BLaER1 (cell line): ENCODE results near the gene VSIG4.

Experiments used
- H3K27ac ChIP-seq: shearing (Covaris generic); formaldehyde crosslinking; 2 replicates; pipeline ENCODE4 v1.8.1; 2022
- H3K27me3 ChIP-seq: shearing (Covaris generic); formaldehyde crosslinking; 2 replicates; pipeline ENCODE4 v1.8.1; 2022
- H3K36me3 ChIP-seq: shearing (Covaris generic); formaldehyde crosslinking; 2 replicates; pipeline ENCODE4 v1.8.1; 2022
- H3K4me1 ChIP-seq: shearing (Covaris generic); formaldehyde crosslinking; 2 replicates; pipeline ENCODE4 v1.8.1; 2022
- H3K4me2 ChIP-seq: shearing (Covaris generic); formaldehyde crosslinking; 2 replicates; pipeline ENCODE4 v1.8.1; 2022
- H3K4me3 ChIP-seq: shearing (Covaris generic); formaldehyde crosslinking; 2 replicates; pipeline ENCODE4 v1.8.1; 2022
- H3K9ac ChIP-seq: shearing (Covaris generic); formaldehyde crosslinking; 2 replicates; pipeline ENCODE4 v1.8.1; 2022
- H3K9me3 ChIP-seq: shearing (Covaris generic); formaldehyde crosslinking; 2 replicates; pipeline ENCODE4 v1.8.1; 2022
- H4K20me1 ChIP-seq: shearing (Covaris generic); formaldehyde crosslinking; 2 replicates; pipeline ENCODE4 v1.8.1; 2022
- Cebpa-rat ChIP-seq: shearing (Covaris generic); IDR thresholded peaks from 2 replicates; pipeline ENCODE4 v1.8.1; 2022

Gene VSIG4

GRCh38 chrX:66019974-66020373 is 19.9 kb downstream of the VSIG4 start:
- Histone ChIP-seq H3K4me1 (peaks cover 76% of the 10 kb centered on the region), H3K9me3 (no peaks in the 10 kb centered on the region)

DNA sequence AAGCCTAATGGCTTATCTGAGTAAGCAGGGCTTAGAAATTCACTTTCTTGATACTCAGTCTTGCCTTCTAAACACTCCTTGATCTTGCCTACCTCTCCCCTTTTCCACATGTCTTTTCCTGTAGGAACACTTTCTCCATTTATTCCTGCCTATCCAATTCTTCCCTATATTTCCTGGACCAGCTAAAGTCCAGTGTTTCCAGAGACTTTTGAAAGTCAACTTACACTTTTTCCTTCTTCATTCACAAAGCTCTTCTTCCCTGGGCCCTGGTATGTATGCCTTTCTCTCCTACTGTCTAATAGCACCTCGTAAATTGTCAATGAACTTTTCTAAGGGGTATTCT is 20.6 kb downstream of the VSIG4 start:
- H3K9me3 ChIP-seq, result no peaks in the 10 kb centered on the region
- no peak overlapping the region for H3K9ac ChIP-seq
- peaks cover 26% of the 10 kb centered on the region for H3K27me3 ChIP-seq
- no peak overlapping the region for H3K4me3 ChIP-seq
- no peak overlapping the region for H3K27ac ChIP-seq
- H3K4me1 ChIP-seq, result peaks cover 79% of the 10 kb centered on the region
- H3K36me3 ChIP-seq, result no peaks in the 10 kb centered on the region
- TF ChIP-seq Cebpa-rat, result no peak
- H3K4me2 ChIP-seq, result no peak overlapping the region
- no peaks in the 10 kb centered on the region for H4K20me1 ChIP-seq

More at GRCh38 chrX:66019974-66020373, 19.9 kb downstream of the VSIG4 start:
- no peaks in the 10 kb centered on the region for H3K36me3 ChIP-seq
- no peak overlapping the region for H3K27ac ChIP-seq
- TF ChIP-seq Cebpa-rat, result no peak
- no peak overlapping the region for H3K9ac ChIP-seq
- H4K20me1 ChIP-seq, result no peaks in the 10 kb centered on the region
- H3K27me3 ChIP-seq, result peaks cover 32% of the 10 kb centered on the region
- no peak overlapping the region for H3K4me2 ChIP-seq
- H3K4me3 ChIP-seq, result no peak overlapping the region

DNA sequence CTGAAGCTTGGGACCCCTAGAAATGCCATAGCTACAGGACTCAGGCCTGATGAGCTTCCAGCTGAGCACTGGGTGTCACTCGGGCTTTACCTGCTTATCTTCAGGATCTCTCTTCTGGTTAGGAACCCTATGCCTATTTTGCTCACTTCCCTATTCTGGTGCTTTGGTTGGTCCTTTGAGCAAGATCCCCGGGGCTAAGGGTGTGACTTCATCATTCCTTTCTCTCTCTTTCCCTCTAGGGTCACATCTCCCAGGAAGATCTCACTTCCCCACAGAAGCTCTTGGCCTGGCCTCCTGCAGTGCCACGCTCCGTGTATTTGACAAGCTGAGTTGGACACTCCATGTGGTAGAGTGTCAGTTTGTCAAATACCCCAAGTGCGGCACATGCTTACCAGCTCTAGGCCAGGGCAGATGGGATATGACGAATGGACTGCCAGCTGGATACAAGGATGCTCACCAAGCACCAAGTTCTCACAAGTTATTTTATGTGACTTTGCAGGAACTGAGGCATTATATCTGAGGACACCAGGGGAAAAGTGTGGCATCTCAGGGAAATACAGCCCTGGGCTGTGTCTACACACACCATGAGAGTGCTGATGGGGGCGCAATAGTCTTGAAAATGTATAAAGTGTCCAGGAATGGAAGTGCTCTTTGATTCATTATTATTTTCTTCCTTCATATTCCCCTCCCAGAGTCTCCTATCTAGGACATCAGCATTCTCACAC is 21.1 kb downstream of the VSIG4 start:
- Histone ChIP-seq H3K4me3 (no peak overlapping the region), H3K4me2 (no peak overlapping the region; the same call in 1 of the 2 replicates), H3K27me3 (peaks cover 26% of the 10 kb centered on the region), H4K20me1 (no peaks in the 10 kb centered on the region), H3K9me3 (no peaks in the 10 kb centered on the region), H3K27ac (no peak overlapping the region), H3K4me1 (peaks cover 79% of the 10 kb centered on the region), H3K9ac (no peak overlapping the region), H3K36me3 (no peaks in the 10 kb centered on the region)
- TF ChIP-seq Cebpa-rat, result no peak

- H3K4me1 ChIP-seq, result peaks cover 79% of the 10 kb centered on the region
- peak overlapping the region; percentile 5; the same call in 1 of the 2 replicates for H3K27ac ChIP-seq
- peak overlapping the region; percentile 27 for H3K4me2 ChIP-seq
- H3K27me3 ChIP-seq, result peaks cover 28% of the 10 kb centered on the region
- no peak overlapping the region for H3K4me3 ChIP-seq
- TF ChIP-seq Cebpa-rat, result no peak
- H3K9me3 ChIP-seq, result no peaks in the 10 kb centered on the region
- no peak overlapping the region for H3K9ac ChIP-seq
- no peaks in the 10 kb centered on the region for H4K20me1 ChIP-seq
- H3K36me3 ChIP-seq, result no peaks in the 10 kb centered on the region
Measured at GRCh38 chrX:66017659-66018170, 22.2 kb downstream of the VSIG4 start.

DNA sequence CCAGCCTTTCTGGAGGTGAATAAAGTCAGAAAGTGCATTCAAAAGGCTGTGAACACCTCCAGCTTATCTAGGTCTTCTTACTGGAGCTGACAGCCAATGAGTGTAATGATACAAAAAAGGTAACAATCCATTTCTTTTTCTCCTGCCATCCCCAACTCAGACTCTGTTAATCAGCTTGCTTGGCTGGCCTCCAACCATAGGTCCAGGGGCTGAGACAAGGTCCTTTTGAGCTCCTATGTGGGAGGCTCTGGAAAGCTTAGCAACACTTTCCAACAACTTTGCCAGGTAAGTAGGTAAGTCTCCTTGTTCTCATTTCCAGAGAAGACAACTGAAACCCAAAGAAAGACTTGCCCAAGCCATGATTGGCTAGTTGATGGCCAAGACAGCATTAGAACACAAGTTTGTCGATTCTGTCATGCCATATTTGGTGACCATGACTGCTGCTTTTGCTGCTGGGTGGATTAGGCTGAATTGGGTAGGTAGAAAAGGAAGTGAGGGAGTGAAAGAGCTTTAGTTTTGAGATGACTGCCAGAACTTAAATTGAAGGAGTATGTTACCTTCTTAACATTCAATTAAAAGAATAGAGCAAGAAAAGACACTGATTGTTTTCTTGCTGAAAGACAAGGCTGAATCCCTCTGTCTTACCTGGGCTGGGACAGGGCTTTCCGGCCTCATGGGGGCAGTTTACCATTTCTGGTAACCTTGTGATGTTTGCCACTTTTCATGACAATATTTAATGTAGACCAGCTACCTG is 22.8 kb downstream of the VSIG4 start:
- Histone ChIP-seq H3K4me3 (no peak overlapping the region), H3K4me2 (peak overlapping the region; percentile 27), H3K27me3 (peaks cover 28% of the 10 kb centered on the region), H3K9me3 (no peaks in the 10 kb centered on the region), H3K9ac (no peak overlapping the region), H3K27ac (peak overlapping the region; percentile 87; the same call in 1 of the 2 replicates), H3K4me1 (peaks cover 84% of the 10 kb centered on the region), H4K20me1 (no peaks in the 10 kb centered on the region), H3K36me3 (no peaks in the 10 kb centered on the region)
- no peak for TF ChIP-seq Cebpa-rat

DNA sequence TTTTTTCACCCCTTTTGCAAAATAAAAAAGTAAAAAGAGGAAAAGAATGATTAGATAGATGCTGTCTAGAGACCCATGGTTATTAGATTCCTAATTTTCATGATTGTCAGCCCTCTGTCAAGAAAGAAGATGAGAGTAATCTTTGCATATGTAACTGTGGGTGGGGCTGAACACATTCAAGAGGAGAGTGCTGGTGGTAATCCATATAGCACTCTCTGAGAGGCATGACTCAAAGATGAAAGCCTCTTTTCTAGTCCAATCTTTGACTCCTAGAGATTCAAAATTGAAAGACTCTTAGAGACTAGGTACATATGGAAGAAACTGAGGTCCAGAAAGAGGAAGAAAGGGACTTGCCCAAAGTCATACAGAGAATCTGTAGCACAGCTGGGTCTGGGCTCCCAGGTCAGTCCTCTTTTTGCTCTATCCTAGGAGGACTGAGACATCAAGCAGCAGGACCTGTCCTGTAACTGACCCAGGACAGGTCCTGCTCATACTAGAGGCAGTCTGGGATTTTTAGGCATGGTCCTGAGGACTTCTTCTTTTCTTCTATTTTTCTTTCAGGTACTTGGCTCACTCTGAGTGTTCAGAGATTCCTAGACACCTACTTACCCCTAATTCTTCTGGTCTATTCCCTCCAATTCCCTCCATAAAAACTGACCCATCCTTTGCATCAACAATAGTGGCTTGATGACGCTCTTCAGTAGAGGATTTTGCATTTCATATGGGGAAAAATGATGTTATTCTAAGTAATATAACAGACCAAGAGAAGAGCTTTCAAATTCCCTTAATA is 23.8 kb downstream of the VSIG4 start:
- Histone ChIP-seq H3K4me3 (no peak overlapping the region), H3K9me3 (no peaks in the 10 kb centered on the region), H3K27ac (peak overlapping the region; percentile 87), H3K4me1 (peaks cover 83% of the 10 kb centered on the region), H3K27me3 (peaks cover 26% of the 10 kb centered on the region), H3K36me3 (no peaks in the 10 kb centered on the region), H4K20me1 (no peaks in the 10 kb centered on the region), H3K9ac (no peak overlapping the region; the same call in 1 of the 2 replicates), H3K4me2 (peak overlapping the region; percentile 85)
- no peak for TF ChIP-seq Cebpa-rat

DNA sequence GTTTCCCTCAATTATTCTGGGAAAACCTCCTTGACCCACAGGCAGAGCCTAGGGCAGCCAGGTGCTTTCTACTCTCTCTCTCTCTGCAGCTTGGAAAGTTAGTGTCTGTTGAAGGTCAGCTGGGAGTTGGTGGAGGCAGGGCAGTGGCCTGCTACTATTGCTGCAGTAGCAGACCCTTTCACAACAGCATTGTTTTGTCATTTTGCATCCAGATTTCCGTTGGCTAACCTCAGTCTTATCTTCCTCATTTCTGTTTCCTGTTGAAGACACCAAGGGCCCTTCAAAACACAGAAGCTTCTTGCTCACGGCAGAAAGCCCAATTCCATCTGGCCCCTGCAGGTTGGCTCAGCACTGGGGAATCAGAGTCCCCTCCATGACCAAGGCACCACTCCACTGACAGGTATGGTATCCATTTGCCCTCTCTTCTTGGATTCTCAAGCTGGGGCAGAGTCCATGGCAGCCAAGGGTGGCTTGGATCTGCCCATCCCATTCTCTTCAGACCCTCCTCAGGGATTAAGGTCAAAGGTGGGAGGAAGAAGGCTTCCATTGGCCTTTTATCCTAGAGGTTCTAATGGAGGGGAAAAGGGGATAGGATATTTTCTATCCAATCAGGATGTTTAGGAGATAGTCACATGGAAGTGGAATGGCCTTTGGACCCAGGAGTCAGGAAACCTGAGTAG is 24.6 kb downstream of the VSIG4 start:
- no peaks in the 10 kb centered on the region for H3K9me3 ChIP-seq
- 0 out of 2 replicates have a peak overlapping the region, but pooled peaks have one; percentile 36 for H3K4me3 ChIP-seq
- peak overlapping the region; percentile 56 for H3K9ac ChIP-seq
- peaks cover 19% of the 10 kb centered on the region for H3K27me3 ChIP-seq
- peak overlapping the region; percentile 87 for H3K27ac ChIP-seq
- no peaks in the 10 kb centered on the region for H3K36me3 ChIP-seq
- H3K4me1 ChIP-seq, result peaks cover 75% of the 10 kb centered on the region
- peak overlapping the region; percentile 85 for H3K4me2 ChIP-seq
- peak; percentile 91 for TF ChIP-seq Cebpa-rat
- H4K20me1 ChIP-seq, result no peaks in the 10 kb centered on the region

GRCh38 chrX:66014556-66014955 is 25.3 kb downstream of the VSIG4 start:
- H3K9ac ChIP-seq, result peak overlapping the region; percentile 56
- no peak overlapping the region for H3K4me3 ChIP-seq
- peaks cover 75% of the 10 kb centered on the region for H3K4me1 ChIP-seq

DNA sequence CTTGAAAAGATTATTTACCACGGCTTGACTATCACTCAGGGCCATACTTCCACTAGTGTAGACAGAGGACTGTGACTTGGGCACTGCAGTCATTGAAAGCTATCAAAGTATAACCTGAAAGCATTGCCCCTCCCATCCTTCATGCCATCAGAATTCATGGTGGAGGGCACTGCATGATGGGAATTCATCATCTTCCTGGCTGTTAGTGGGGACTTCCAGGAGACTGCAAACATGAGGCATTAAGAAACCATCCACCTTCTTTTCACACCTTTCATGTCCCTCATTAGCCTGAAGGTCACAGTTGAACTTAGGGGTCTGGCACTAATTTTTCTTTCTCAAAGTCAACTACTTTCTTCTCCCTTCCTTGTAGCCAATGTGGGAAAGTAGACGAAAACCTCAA is 25.8 kb downstream of the VSIG4 start:
- Histone ChIP-seq H3K27me3 (peaks cover 14% of the 10 kb centered on the region; the same call in 1 of the 2 replicates), H3K4me1 (peaks cover 74% of the 10 kb centered on the region), H3K36me3 (no peaks in the 10 kb centered on the region), H3K4me2 (peak overlapping the region; percentile 85), H3K4me3 (no peak overlapping the region), H3K9ac (no peak overlapping the region), H3K27ac (peak overlapping the region; percentile 87), H3K9me3 (no peaks in the 10 kb centered on the region), H4K20me1 (no peaks in the 10 kb centered on the region)
- no peak for TF ChIP-seq Cebpa-rat

More at GRCh38 chrX:66014556-66014955, 25.3 kb downstream of the VSIG4 start:
- H3K9me3 ChIP-seq, result no peaks in the 10 kb centered on the region
- H3K27me3 ChIP-seq, result peaks cover 15% of the 10 kb centered on the region; the same call in 1 of the 2 replicates
- TF ChIP-seq Cebpa-rat, result no peak
- no peaks in the 10 kb centered on the region for H3K36me3 ChIP-seq
- no peaks in the 10 kb centered on the region for H4K20me1 ChIP-seq
- H3K27ac ChIP-seq, result peak overlapping the region; percentile 87
- H3K4me2 ChIP-seq, result peak overlapping the region; percentile 85
